Breast epithelium (tissue), 4 donors: ENCODE measurements around the gene ETV2. TPM values are rescaled to one million over a fixed set of nuclear protein-coding genes. Genes with fewer than 3 reads are reported as not detected.

Experiments
- DNase-seq, 2 donors: peaks; one replicate each; pipeline ENCODE4 v3.0.0-alpha.2; 2019; ENCODE audit warnings: low spot score in 2 of 2
- H3K27ac ChIP-seq, 2 donors: fragments of 200-600 bp; sonication (generic) in 1 of 2; one replicate each; pipeline ENCODE4 v1.5.1; 2016 to 2019; ENCODE audit warnings: mild to moderate bottlenecking in 1 of 2
- H3K27me3 ChIP-seq, 2 donors: fragments of 200-600 bp; sonication (generic) in 1 of 2; one replicate each; pipeline versions ENCODE4 v1.5.1 to v1.6.0; 2017 to 2019; ENCODE audit warnings: control low read depth in 1 of 2, mild to moderate bottlenecking in 1 of 2
- H3K36me3 ChIP-seq: fragments of 200-600 bp; one replicate; pipeline ENCODE4 v1.5.1; 2019
- H3K4me1 ChIP-seq, 2 donors: fragments of 200-600 bp; sonication (generic); one replicate each; pipeline ENCODE4 v1.5.1; 2016 to 2019; ENCODE audit warnings: control low read depth in 1 of 2
- H3K4me3 ChIP-seq, 3 donors: fragments of 200-600 bp; sonication (generic); 1 replicate in 2 of 3; 2 replicates in 1 of 3; pipeline ENCODE4 v1.5.1; 2016 to 2019; ENCODE audit warnings: mild to moderate bottlenecking in 3 of 3, moderate library complexity in 2 of 3
- H3K9me3 ChIP-seq, 2 donors: fragments of 200-600 bp; sonication (generic) in 1 of 2; one replicate each; pipeline ENCODE4 v1.5.1; 2016 to 2019; ENCODE audit warnings: control low read depth in 1 of 2
- CTCF ChIP-seq, 3 donors: fragments of 450-650 bp; IDR thresholded peaks; one replicate each; pipeline ENCODE4 v1.5.1; 2016 to 2017; ENCODE audit warnings: antibody characterized with exemption in 3 of 3, mild to moderate bottlenecking in 3 of 3, moderate library complexity in 3 of 3
- POLR2A ChIP-seq: fragments of 450-650 bp; IDR thresholded peaks from one replicate; pipeline ENCODE4 v1.6.1; 2016; ENCODE audit warnings: antibody characterized with exemption, mild to moderate bottlenecking, moderate library complexity
- POLR2AphosphoS5 ChIP-seq, 3 donors: sonication (generic); formaldehyde crosslinking; IDR thresholded peaks; one replicate each; pipeline ENCODE4 v1.6.1; 2017; ENCODE audit warnings: antibody characterized with exemption in 3 of 3
- intact Hi-C: fragments of 100-400 bp; cut with DNase I; formaldehyde crosslinking; loops from one replicate; pipeline ENCODE4 v1.15.1; 2023; ENCODE audit warnings: low total_unique reads
- total RNA-seq, 3 donors: library from RNA; depleted of rRNA; stranded (reverse); fragments of >200 nt; gene quantifications; one replicate each; pipeline ENCODE4 v1.1.0, GENCODE V29; 2016

ETV2 gene
- total RNA-seq, 3 donors from 2014 or later, result 0.59 TPM; not detected in 2

GRCh38 chr19:35619290-35619923 lies 22.1 kb upstream of the ETV2 start:
- no peak for TF ChIP-seq POLR2A
- no peak for TF ChIP-seq CTCF (IDR thresholded peaks at IDR 0.05)
- TF ChIP-seq POLR2AphosphoS5 (IDR thresholded peaks at IDR 0.05), result no peak
- Histone ChIP-seq H3K9me3 (no peaks in the 10 kb centered on the region), H3K4me1 (no peaks in the 10 kb centered on the region), H3K27me3 (no peaks in the 10 kb centered on the region), H3K36me3 (no peaks in the 10 kb centered on the region), H3K4me3 (no peak overlapping the region), H3K27ac (no peak overlapping the region)
- intact Hi-C loops, result no loop called here
- DNase-seq, result no peak

GRCh38 chr19:35620001-35620400 lies 21.5 kb upstream of the ETV2 start:
- Histone ChIP-seq H3K27me3 (no peaks in the 10 kb centered on the region), H3K4me1 (no peaks in the 10 kb centered on the region), H3K27ac (no peak overlapping the region), H3K4me3 (no peak overlapping the region), H3K9me3 (no peaks in the 10 kb centered on the region), H3K36me3 (no peaks in the 10 kb centered on the region)
- TF ChIP-seq POLR2A, result no peak
- no peak for TF ChIP-seq POLR2AphosphoS5 (IDR thresholded peaks at IDR 0.05)
- TF ChIP-seq CTCF (IDR thresholded peaks at IDR 0.05), result no peak
- intact Hi-C loops, result no loop called here
- no peak for DNase-seq

GRCh38 chr19:35621708-35622107 lies 19.8 kb upstream of the ETV2 start:
- no peaks in the 10 kb centered on the region for H3K36me3 ChIP-seq
- H3K4me3 ChIP-seq, result no peak overlapping the region
- TF ChIP-seq POLR2A (no peak), POLR2AphosphoS5 (IDR thresholded peaks at IDR 0.05) (no peak), CTCF (IDR thresholded peaks at IDR 0.05) (no peak)
- intact Hi-C loops, result no loop called here
- H3K4me1 ChIP-seq, result no peaks in the 10 kb centered on the region
- no peaks in the 10 kb centered on the region for H3K27me3 ChIP-seq
- DNase-seq, result no peak
- no peaks in the 10 kb centered on the region for H3K9me3 ChIP-seq
- no peak overlapping the region for H3K27ac ChIP-seq

GRCh38 chr19:35622750-35623149 lies 18.8 kb upstream of the ETV2 start:
- Histone ChIP-seq H3K9me3 (no peaks in the 10 kb centered on the region), H3K4me1 (no peaks in the 10 kb centered on the region), H3K4me3 (no peak overlapping the region), H3K27ac (no peak overlapping the region), H3K36me3 (no peaks in the 10 kb centered on the region), H3K27me3 (no peaks in the 10 kb centered on the region)
- TF ChIP-seq CTCF (IDR thresholded peaks at IDR 0.05) (no peak), POLR2A (no peak), POLR2AphosphoS5 (IDR thresholded peaks at IDR 0.05) (no peak)
- DNase-seq, result no peak
- intact Hi-C loops, result no loop called here

GRCh38 chr19:35623327-35624010 lies 18.1 kb upstream of the ETV2 start:
- no peak overlapping the region for H3K4me3 ChIP-seq
- H3K27ac ChIP-seq, result no peak overlapping the region
- TF ChIP-seq POLR2AphosphoS5 (IDR thresholded peaks at IDR 0.05) (no peak), POLR2A (no peak), CTCF (IDR thresholded peaks at IDR 0.05) (no peak)
- no peaks in the 10 kb centered on the region for H3K9me3 ChIP-seq
- intact Hi-C loops, result no loop called here
- H3K27me3 ChIP-seq, result no peaks in the 10 kb centered on the region
- no peak for DNase-seq
- no peaks in the 10 kb centered on the region for H3K4me1 ChIP-seq
- no peaks in the 10 kb centered on the region for H3K36me3 ChIP-seq
